ENCODE measurements around the gene RNPEP. TPM values are rescaled to one million over a fixed set of nuclear protein-coding genes. Genes with fewer than 3 reads are reported as not detected.

RNPEP gene
- total and polyA plus RNA-seq, 2 of the 13 experiments (the other 11 are each of a cell fraction or from before 2014, with no cell fraction given), result 20.6 to 38.4 TPM

GRCh38 chr1:201955009-201955728 is 27.3 kb upstream of the RNPEP start, which contains the start of gene TIMM17A (continued):
- TF ChIP-seq CERS6 (CRISPR knock-in tag; IDR thresholded peaks at IDR 0.05), result no peak
- no peak for TF ChIP-seq ZBTB37 (CRISPR knock-in tag; IDR thresholded peaks at IDR 0.05)
- 0 out of 2 replicates have a peak, but pooled peaks have one; percentile 16 for TF ChIP-seq ZNF274 (CRISPR knock-in tag; IDR thresholded peaks at IDR 0.05)
- peak; percentile 28 for TF ChIP-seq XRCC5 (optimal IDR thresholded peaks at IDR 0.05; ENCODE audit: low read length)
- no peak for TF ChIP-seq ARNTL (CRISPR knock-in tag; IDR thresholded peaks at IDR 0.05)
- no peak; the same call in 1 of the 2 replicates for TF ChIP-seq POLR2AphosphoS2 (IDR thresholded peaks at IDR 0.05; ENCODE audit: low read depth, low read length)
- TF ChIP-seq ZNF883 (CRISPR knock-in tag; IDR thresholded peaks at IDR 0.05; ENCODE audit: not compliant biosample characterization), result peak; percentile 88
- 0 out of 2 replicates have a peak, but pooled peaks have one; percentile 20 for TF ChIP-seq PPARG (CRISPR knock-in tag; conservative IDR thresholded peaks at IDR 0.05)
- TF ChIP-seq MLLT10 (CRISPR knock-in tag; IDR thresholded peaks at IDR 0.05), result no peak
- TF ChIP-seq ZSCAN31 (CRISPR knock-in tag; IDR thresholded peaks at IDR 0.05; ENCODE audit: low read depth), result peak; percentile 47
- TF ChIP-seq SOX6 (IDR thresholded peaks at IDR 0.05), result no peak
- TF ChIP-seq SOX6 (CRISPR knock-in tag; IDR thresholded peaks at IDR 0.05), result peak; percentile 62
- TF ChIP-seq ZMYM4 (CRISPR knock-in tag; IDR thresholded peaks at IDR 0.05), result peak; percentile 90
- TF ChIP-seq NR2F6 (IDR thresholded peaks at IDR 0.05), result no peak; the same call in 1 of the 2 replicates
- TF ChIP-seq NR2F6 (CRISPR knock-in tag; IDR thresholded peaks at IDR 0.05), result peak; percentile 71
- TF ChIP-seq ZNF781 (CRISPR knock-in tag; IDR thresholded peaks at IDR 0.05; ENCODE audit: borderline replicate concordance, not compliant biosample characterization), result peak; percentile 81
- no peak for TF ChIP-seq E2F2 (CRISPR knock-in tag; IDR thresholded peaks at IDR 0.05; ENCODE audit: borderline replicate concordance)
- no peak for TF ChIP-seq MTA3 (CRISPR knock-in tag; IDR thresholded peaks at IDR 0.05)
- 0 out of 2 replicates have a peak, but pooled peaks have one; percentile 63 for TF ChIP-seq ZNF430 (CRISPR knock-in tag; IDR thresholded peaks at IDR 0.05)
- no peak for TF ChIP-seq U2AF1 (optimal IDR thresholded peaks at IDR 0.05; ENCODE audit: low read depth, low read length)
- no peak for TF ChIP-seq ZNF773 (CRISPR knock-in tag; IDR thresholded peaks at IDR 0.05; ENCODE audit: borderline replicate concordance)
- TF ChIP-seq HNRNPK (IDR thresholded peaks at IDR 0.05; ENCODE audit: low read depth, low read length, poor library complexity, severe bottlenecking), result peak; percentile 83
- TF ChIP-seq TFE3 (CRISPR knock-in tag; IDR thresholded peaks at IDR 0.05), result no peak
- TF ChIP-seq ZNF691 (CRISPR knock-in tag; IDR thresholded peaks at IDR 0.05; ENCODE audit: borderline replicate concordance, low read depth), result peak; percentile 73; the same call in 1 of the 2 replicates
- peak; percentile 81 for TF ChIP-seq BORCS8-MEF2B (CRISPR knock-in tag; IDR thresholded peaks at IDR 0.05)

All from HepG2 (cell line).